H1 (cell line): Measurements from ENCODE around the gene EPB42. TPM values are rescaled to one million over a fixed set of nuclear protein-coding genes. Genes with fewer than 3 reads are reported as not detected.

ENCODE experiments used
- CTCF ChIA-PET: fragments of 300-600 bp; sonication (Branson Sonifier 250); formaldehyde crosslinking; loops from one replicate; lab custom pipeline; 2021; ENCODE audit not compliant: partially characterized antibody; lab: Charles Lee
- POLR2A ChIA-PET: fragments of 300-600 bp; sonication (Branson Sonifier 250); formaldehyde crosslinking; loops from one replicate; lab custom pipeline; 2021; ENCODE audit warnings: inconsistent platforms; ENCODE audit not compliant: partially characterized antibody; lab: Charles Lee
- DNase-seq, 2 experiments: peaks; one replicate each; pipeline versions ENCODE4 v3.0.0 to v3.0.0-alpha.2; 2010 to 2022; ENCODE audit warnings: low spot score in 2 of 2, low read depth in 1 of 2, mixed read lengths in 1 of 2
- FAIRE-seq: peaks from 2 replicates; lab custom pipeline; 2011; peaks lifted over from hg19 to GRCh38; lab: Jason Lieb, UNC
- H2AFZ ChIP-seq: 2 replicates; pipeline ENCODE4 v1.8.1; 2012; ENCODE audit warnings: low read length, inconsistent platforms
- H2AK5ac ChIP-seq: 2 replicates; pipeline ENCODE4 v1.6.1; 2013; ENCODE audit warnings: low read depth, low read length
- H2BK120ac ChIP-seq: replicated peaks from 2 replicates; pipeline ENCODE3; 2013; ENCODE audit warnings: low read depth, low read length, inconsistent platforms
- H2BK12ac ChIP-seq: 2 replicates; pipeline ENCODE4 v1.6.1; 2013; ENCODE audit warnings: low read depth, low read length
- H2BK15ac ChIP-seq: 2 replicates; pipeline ENCODE4 v1.6.1; 2013; ENCODE audit warnings: low read length
- H2BK20ac ChIP-seq: 2 replicates; pipeline ENCODE4 v1.6.1; 2013; ENCODE audit warnings: low read length
- H2BK5ac ChIP-seq: 2 replicates; pipeline ENCODE4 v1.6.1; 2013; ENCODE audit warnings: low read depth, low read length
- H3K14ac ChIP-seq: 2 replicates; pipeline ENCODE4 v1.6.1; 2013; ENCODE audit warnings: inconsistent platforms; ENCODE audit not compliant: insufficient read length
- H3K18ac ChIP-seq: 2 replicates; pipeline ENCODE4 v1.6.1; 2013; ENCODE audit warnings: low read length; ENCODE audit errors: extremely low read depth
- H3K23ac ChIP-seq: 2 replicates; pipeline ENCODE4 v1.6.1; 2013; ENCODE audit warnings: inconsistent platforms; ENCODE audit not compliant: insufficient read length
- H3K23me2 ChIP-seq: 2 replicates; pipeline ENCODE4 v1.6.1; 2013; ENCODE audit warnings: low read depth, low read length
- H3K27ac ChIP-seq: 2 replicates; pipeline ENCODE4 v1.6.1; 2011; ENCODE audit warnings: low read depth, low read length, inconsistent platforms
- H3K27me3 ChIP-seq, 4 experiments: replicated peaks in 1 of 4; 1 replicate in 1 of 4; 2 replicates in 3 of 4; pipeline versions ENCODE4 v1.6.1 to v1.8.1; 2011 to 2013; ENCODE audit warnings: low read length in 3 of 4, mild to moderate bottlenecking in 3 of 4, inconsistent platforms in 2 of 4, mixed read lengths in 2 of 4, moderate library complexity in 1 of 4; ENCODE audit not compliant: control insufficient read depth in 3 of 4, insufficient read depth in 3 of 4; ENCODE audit errors: extremely low read depth in 1 of 4
- H3K36me3 ChIP-seq, 4 experiments: 2 replicates each; pipeline versions ENCODE4 v1.6.1 to v1.8.1; 2011 to 2013; ENCODE audit warnings: mild to moderate bottlenecking in 4 of 4, low read length in 3 of 4, moderate library complexity in 2 of 4, control low read depth in 1 of 4, inconsistent platforms in 1 of 4; ENCODE audit not compliant: insufficient read depth in 4 of 4, control insufficient read depth in 2 of 4
- H3K4ac ChIP-seq: replicated peaks from 2 replicates; pipeline ENCODE3; 2013; ENCODE audit warnings: low read length, low read depth, mixed read lengths, inconsistent platforms; ENCODE audit not compliant: insufficient read length
- H3K4me1 ChIP-seq, 4 experiments: replicated peaks in 1 of 4; 1 replicate in 1 of 4; 2 replicates in 3 of 4; pipeline versions ENCODE4 v1.6.1 to v1.8.1; 2011 to 2013; ENCODE audit warnings: low read length in 3 of 4, inconsistent platforms in 2 of 4, mixed read lengths in 1 of 4; ENCODE audit not compliant: insufficient read depth in 4 of 4, control insufficient read depth in 3 of 4
- H3K4me2 ChIP-seq, 2 experiments: 2 replicates each; pipeline versions ENCODE4 v1.6.1 to v1.8.1; 2011 to 2013; ENCODE audit warnings: low read depth in 2 of 2, low read length in 2 of 2, control low read depth in 1 of 2, inconsistent platforms in 1 of 2, mild to moderate bottlenecking in 1 of 2; ENCODE audit not compliant: insufficient read depth in 1 of 2
- H3K4me3 ChIP-seq, 4 experiments: fragments of 200-600, 300-600 bp in 1 of 4; sonication (generic), shearing (Covaris generic), sonication (Bioruptor Twin) in 1 of 4; 2 replicates each; pipeline versions ENCODE4 v1.5.1 to v1.8.1; 2011 to 2016; ENCODE audit warnings: low read length in 4 of 4, low read depth in 3 of 4, control low read depth in 2 of 4, inconsistent platforms in 2 of 4, mild to moderate bottlenecking in 2 of 4, mixed read lengths in 1 of 4, moderate library complexity in 1 of 4; ENCODE audit not compliant: insufficient read depth in 2 of 4; ENCODE audit errors: extremely low read depth in 1 of 4
- H3K56ac ChIP-seq: replicated peaks from 2 replicates; pipeline ENCODE3; 2013; ENCODE audit warnings: low read depth, mild to moderate bottlenecking, mixed read lengths, low read length, inconsistent platforms; ENCODE audit not compliant: insufficient read length
- H3K79me1 ChIP-seq: 2 replicates; pipeline ENCODE4 v1.6.1; 2013; ENCODE audit warnings: low read depth, low read length, control low read depth
- H3K79me2 ChIP-seq, 2 experiments: 2 replicates each; pipeline versions ENCODE4 v1.6.1 to v1.8.1; 2012 to 2013; ENCODE audit warnings: low read length in 2 of 2, mild to moderate bottlenecking in 2 of 2, inconsistent platforms in 1 of 2; ENCODE audit not compliant: insufficient read depth in 2 of 2, control insufficient read depth in 1 of 2
- H3K9ac ChIP-seq, 4 experiments: replicated peaks in 1 of 4; 1 replicate in 1 of 4; 2 replicates in 3 of 4; pipeline versions ENCODE4 v1.6.1 to v1.8.1; 2011 to 2013; ENCODE audit warnings: low read depth in 3 of 4, low read length in 3 of 4, control low read depth in 2 of 4, mild to moderate bottlenecking in 2 of 4, moderate library complexity in 2 of 4, inconsistent platforms in 1 of 4; ENCODE audit errors: extremely low read depth in 1 of 4
- H3K9me3 ChIP-seq, 2 experiments: 2 replicates each; pipeline versions ENCODE4 v1.6.1 to v1.8.1; 2012 to 2013; ENCODE audit warnings: mild to moderate bottlenecking in 2 of 2, moderate library complexity in 2 of 2, control low read depth in 1 of 2, inconsistent platforms in 1 of 2, low read depth in 1 of 2, low read length in 1 of 2, mixed read lengths in 1 of 2; ENCODE audit not compliant: insufficient read depth in 2 of 2
- H4K20me1 ChIP-seq, 2 experiments: replicated peaks in 1 of 2; 2 replicates each; pipeline versions ENCODE3 to v1.8.1; 2011 to 2013; ENCODE audit warnings: inconsistent platforms in 2 of 2, low read length in 2 of 2, mild to moderate bottlenecking in 1 of 2; ENCODE audit not compliant: insufficient read depth in 2 of 2, control insufficient read depth in 1 of 2
- H4K5ac ChIP-seq: 2 replicates; pipeline ENCODE4 v1.6.1; 2013; ENCODE audit warnings: low read length, low read depth, mixed read lengths, inconsistent platforms; ENCODE audit not compliant: insufficient read length
- H4K8ac ChIP-seq: 2 replicates; pipeline ENCODE4 v1.8.0; 2013; ENCODE audit warnings: mild to moderate bottlenecking, moderate library complexity, low read length, inconsistent platforms; ENCODE audit not compliant: insufficient read depth; ENCODE audit errors: extremely low read depth
- H4K91ac ChIP-seq: replicated peaks from 2 replicates; pipeline ENCODE3; 2013; ENCODE audit warnings: low read length, mixed read lengths, inconsistent platforms; ENCODE audit not compliant: insufficient read length
- CHD2 ChIP-seq: IDR thresholded peaks from 2 replicates; pipeline ENCODE4 v1.6.1; 2012; ENCODE audit warnings: low read length, improper control_type of control experiment
- EP300 ChIP-seq, 2 experiments: IDR thresholded peaks; 1 replicate in 1 of 2; 2 replicates in 1 of 2; pipeline ENCODE4 v1.6.1; 2011 to 2012; ENCODE audit warnings: low read depth in 2 of 2, low read length in 2 of 2, mild to moderate bottlenecking in 2 of 2, borderline replicate concordance in 1 of 2, inconsistent platforms in 1 of 2, moderate library complexity in 1 of 2
- NANOG ChIP-seq: IDR thresholded peaks from 2 replicates; pipeline ENCODE4 v1.6.1; 2011; ENCODE audit warnings: low read length, low read depth, mild to moderate bottlenecking, inconsistent platforms; ENCODE audit not compliant: insufficient read depth, poor library complexity, severe bottlenecking
- PHF8 ChIP-seq: fragments of 200-600 bp; sonication (generic); conservative IDR thresholded peaks from 2 replicates; pipeline ENCODE4 v1.7.1; 2012; ENCODE audit warnings: low read depth, mild to moderate bottlenecking, inconsistent platforms, low read length, moderate library complexity
- RBBP5 ChIP-seq: IDR thresholded peaks from 2 replicates; pipeline ENCODE4 v1.7.1; 2012; ENCODE audit warnings: low read depth, mild to moderate bottlenecking, inconsistent platforms, low read length, moderate library complexity, borderline replicate concordance
- SAP30 ChIP-seq: fragments of 300-600 bp; sonication (generic); IDR thresholded peaks from 2 replicates; pipeline ENCODE4 v1.7.1; 2012; ENCODE audit warnings: low read length, moderate library complexity, mild to moderate bottlenecking, inconsistent platforms; ENCODE audit not compliant: insufficient read depth, insufficient replicate concordance
- SP1 ChIP-seq: IDR thresholded peaks from 2 replicates; pipeline ENCODE4 v1.6.1; 2011; ENCODE audit warnings: low read depth, low read length
- TBP ChIP-seq: IDR thresholded peaks from 2 replicates; pipeline ENCODE4 v1.6.1; 2011; ENCODE audit warnings: low read depth, low read length, improper control_type of control experiment
- WGBS, 2 experiments: shearing (Covaris generic) in 1 of 2; methylation state at CpG; one replicate each; pipeline versions ENCODE4 v1.1.6 to v1.1.7; 2013 to 2015; ENCODE audit warnings: low lambda C conversion rate in 2 of 2, mixed read lengths in 2 of 2, inconsistent platforms in 1 of 2, low coverage in 1 of 2, missing lambda C conversion rate in 1 of 2; ENCODE audit not compliant: insufficient replicate concordance in 2 of 2, insufficient coverage in 1 of 2, insufficient read length in 1 of 2; ENCODE audit errors: extremely low coverage in 1 of 2, missing lambda C conversion rate in 1 of 2; 5-methylcytosine and 5-hydroxymethylcytosine counted together
- polyA plus RNA-seq, 7 experiments: library from polyadenylated mRNA; depleted of rRNA in 3 of 7; stranded (reverse) in 5 of 7; unstranded in 2 of 7; fragments of >200 nt in 5 of 7; fragments of 200-250 nt in 2 of 7; gene quantifications; 1 replicate in 5 of 7; 2 replicates in 1 of 7; 4 replicates in 1 of 7; pipeline versions ENCODE4 v1.2.1 to v1.2.3, GENCODE V29; 2011 to 2013; ENCODE audit warnings: missing spikeins in 2 of 7, mixed read lengths in 2 of 7
- total RNA-seq: library from RNA; stranded (reverse); fragmentation: NEBNext Ultra II Directional; extraction: Animal tissue kit (Norgen Biotek cat#: 25700); gene quantifications from 2 replicates; pipeline ENCODE4 v1.2.1, GENCODE V29; 2021
- TF ChIP-seq, protein P1 (sequence below): IDR thresholded peaks from 2 replicates; pipeline ENCODE4 v1.6.1; 2011; ENCODE audit warnings: low read depth, mild to moderate bottlenecking, low read length; ENCODE audit not compliant: insufficient read depth
- TF ChIP-seq, protein P2 (sequence below), 3 experiments: IDR thresholded peaks; 1 replicate in 2 of 3; 2 replicates in 1 of 3; pipeline versions ENCODE4 v1.5.1 to v1.6.1; 2011; ENCODE audit warnings: low read length in 3 of 3, mild to moderate bottlenecking in 3 of 3, inconsistent platforms in 2 of 3, low read depth in 1 of 3, moderate library complexity in 1 of 3; ENCODE audit not compliant: insufficient read depth in 1 of 3; ENCODE audit errors: control extremely low read depth in 1 of 3

EPB42 gene
- total and polyA plus RNA-seq, 2 of the 8 experiments (the other 6 are each of a cell fraction or from before 2014, with no cell fraction given): not detected

DNA sequence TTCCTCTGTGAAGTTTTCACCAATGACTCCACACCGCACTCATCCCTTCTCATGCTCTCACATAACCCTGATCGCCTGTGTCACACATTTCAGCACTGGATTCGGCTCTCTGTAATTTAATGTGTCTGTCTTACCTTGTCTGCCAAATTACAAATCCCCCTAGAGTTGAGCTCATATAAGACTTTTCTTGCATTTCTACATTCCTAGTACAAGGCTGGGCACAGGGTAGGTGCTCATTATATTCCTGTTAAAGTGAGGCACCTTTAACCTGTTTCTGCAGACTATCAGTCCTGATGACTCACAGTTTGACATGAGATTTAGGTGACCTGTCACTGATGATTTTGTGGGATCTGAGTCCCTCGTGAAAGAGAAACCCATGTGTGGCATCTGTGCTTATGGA, 23.3 kb upstream of the EPB42 start:
- Histone ChIP-seq H3K79me1 (no peaks in the 10 kb centered on the region), H3K9ac (no peak overlapping the region), H4K5ac (no peak overlapping the region), H3K4me2 (no peak overlapping the region), H2BK15ac (no peak overlapping the region), H2AK5ac (no peak overlapping the region), H3K56ac (no peak overlapping the region), H2BK20ac (no peak overlapping the region), H2BK120ac (no peak overlapping the region), H2BK12ac (no peak overlapping the region), H3K23ac (no peak overlapping the region), H3K4me1 (no peaks in the 10 kb centered on the region), H3K4me3 (no peak overlapping the region), H3K4ac (no peak overlapping the region), H3K9me3 (no peaks in the 10 kb centered on the region), H3K23me2 (no peaks in the 10 kb centered on the region), H3K79me2 (no peaks in the 10 kb centered on the region), H4K8ac (no peak overlapping the region), H3K27ac (no peak overlapping the region), H3K27me3 (no peaks in the 10 kb centered on the region), H3K14ac (no peak overlapping the region), H4K91ac (no peak overlapping the region), H3K18ac (no peak overlapping the region), H2AFZ (no peak overlapping the region), H2BK5ac (no peak overlapping the region), H4K20me1 (no peaks in the 10 kb centered on the region), H3K36me3 (no peaks in the 10 kb centered on the region)
- ChIA-PET POLR2A (interaction anchor here (0.6 kb wide), 1 partner anchor 18 kb away, joined by 3 read pairs; no protein-coding TSS in a partner anchor), CTCF (interaction anchor here (0.8 to 6.7 kb wide), 4 partner anchors 15 to 42 kb away, joined by 3 to 39 read pairs (median 6); no protein-coding TSS in a partner anchor)
- FAIRE-seq (no peak), DNase-seq (no peak)
- WGBS, 2 experiments: 90% methylated on average over 4 of the region's 4 CpGs; no CpG with 5 or more reads in 1 of the 2 experiments
- TF ChIP-seq SP1 (no peak), EP300 (IDR thresholded peaks at IDR 0.05; ENCODE audit: borderline replicate concordance in 1 of 2, low read depth in 2 of 2, low read length in 2 of 2) (no peak), CHD2 (no peak), NANOG (no peak), SAP30 (no peak), TBP (no peak), PHF8 (no peak), RBBP5 (no peak)
- TF ChIP-seq, protein P1, sequence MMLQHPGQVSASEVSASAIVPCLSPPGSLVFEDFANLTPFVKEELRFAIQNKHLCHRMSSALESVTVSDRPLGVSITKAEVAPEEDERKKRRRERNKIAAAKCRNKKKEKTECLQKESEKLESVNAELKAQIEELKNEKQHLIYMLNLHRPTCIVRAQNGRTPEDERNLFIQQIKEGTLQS: no peak
- TF ChIP-seq, protein P2, sequence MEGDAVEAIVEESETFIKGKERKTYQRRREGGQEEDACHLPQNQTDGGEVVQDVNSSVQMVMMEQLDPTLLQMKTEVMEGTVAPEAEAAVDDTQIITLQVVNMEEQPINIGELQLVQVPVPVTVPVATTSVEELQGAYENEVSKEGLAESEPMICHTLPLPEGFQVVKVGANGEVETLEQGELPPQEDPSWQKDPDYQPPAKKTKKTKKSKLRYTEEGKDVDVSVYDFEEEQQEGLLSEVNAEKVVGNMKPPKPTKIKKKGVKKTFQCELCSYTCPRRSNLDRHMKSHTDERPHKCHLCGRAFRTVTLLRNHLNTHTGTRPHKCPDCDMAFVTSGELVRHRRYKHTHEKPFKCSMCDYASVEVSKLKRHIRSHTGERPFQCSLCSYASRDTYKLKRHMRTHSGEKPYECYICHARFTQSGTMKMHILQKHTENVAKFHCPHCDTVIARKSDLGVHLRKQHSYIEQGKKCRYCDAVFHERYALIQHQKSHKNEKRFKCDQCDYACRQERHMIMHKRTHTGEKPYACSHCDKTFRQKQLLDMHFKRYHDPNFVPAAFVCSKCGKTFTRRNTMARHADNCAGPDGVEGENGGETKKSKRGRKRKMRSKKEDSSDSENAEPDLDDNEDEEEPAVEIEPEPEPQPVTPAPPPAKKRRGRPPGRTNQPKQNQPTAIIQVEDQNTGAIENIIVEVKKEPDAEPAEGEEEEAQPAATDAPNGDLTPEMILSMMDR (IDR thresholded peaks at IDR 0.05; ENCODE audit: control extremely low read depth in 1 of 3, insufficient read depth in 1 of 3, low read depth in 1 of 3, low read length in 3 of 3): no peak
